ENCODE results near the gene ZBTB7B. TPM values are rescaled to one million over a fixed set of nuclear protein-coding genes. Genes with fewer than 3 reads are reported as not detected.

The ZBTB7B gene
- total and polyA plus RNA-seq, 9 of the 15 experiments (the other 6 are each of a cell fraction or from before 2014, with no cell fraction given): 0.04 to 46.5 (median 15.2) TPM

DNA sequence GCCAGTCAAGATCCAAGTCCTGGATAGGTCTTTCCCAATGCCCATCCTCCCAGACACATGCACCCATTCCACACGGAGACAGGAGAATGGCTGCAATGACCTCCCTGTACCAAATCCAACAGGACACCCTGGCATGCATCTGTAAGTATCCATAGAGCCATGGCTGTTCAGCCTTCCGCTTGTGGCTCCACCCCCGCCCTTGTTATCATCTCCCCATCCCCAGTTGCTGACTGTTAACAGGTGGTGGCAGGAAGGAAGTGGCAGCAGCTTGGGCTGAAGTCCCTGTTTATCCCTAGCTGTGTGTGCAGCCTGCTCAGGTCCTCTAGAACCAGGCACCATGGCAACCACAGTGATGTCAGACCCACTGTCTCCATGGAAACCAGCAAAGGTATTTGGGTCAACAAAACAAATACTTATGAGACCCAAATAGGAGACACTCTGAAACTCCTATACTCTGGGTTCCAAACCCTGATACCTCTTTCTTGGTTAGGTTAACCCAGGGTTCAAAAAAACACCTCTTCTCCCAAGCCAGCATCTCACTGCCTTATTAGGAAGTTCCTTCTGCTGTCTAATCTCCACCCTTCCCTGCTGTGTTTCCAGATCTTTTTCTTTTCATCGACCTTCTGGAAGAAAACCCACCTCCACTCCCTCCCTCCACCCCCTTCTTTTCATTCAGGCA, 47.4 kb upstream of the ZBTB7B start (continued):
- TF ChIP-seq ZNF217 (CRISPR knock-in tag; IDR thresholded peaks at IDR 0.05): no peak
- peak; percentile 16 for TF ChIP-seq ARHGAP35 (IDR thresholded peaks at IDR 0.05; ENCODE audit: partially characterized antibody)
- no peak for TF ChIP-seq TAF9B (IDR thresholded peaks at IDR 0.05; ENCODE audit: partially characterized antibody)
- peak; percentile 96 for TF ChIP-seq CTBP1 (IDR thresholded peaks at IDR 0.05; ENCODE audit: borderline replicate concordance)
- no peak for TF ChIP-seq PRMT5 (CRISPR knock-in tag; IDR thresholded peaks at IDR 0.05)
- TF ChIP-seq ZNF143 (CRISPR knock-in tag; IDR thresholded peaks at IDR 0.05): no peak
- peak; percentile 15 to 25; a peak in 1 of 4 replicates for TF ChIP-seq NRF1 (conservative IDR thresholded peaks at IDR 0.05 in 1 of 2, IDR thresholded peaks at IDR 0.05 in 1 of 2)
- TF ChIP-seq ZFX (CRISPR knock-in tag; IDR thresholded peaks at IDR 0.05): no peak
- no peak for TF ChIP-seq ZZZ3 (IDR thresholded peaks at IDR 0.05)
- TF ChIP-seq, protein P1, sequence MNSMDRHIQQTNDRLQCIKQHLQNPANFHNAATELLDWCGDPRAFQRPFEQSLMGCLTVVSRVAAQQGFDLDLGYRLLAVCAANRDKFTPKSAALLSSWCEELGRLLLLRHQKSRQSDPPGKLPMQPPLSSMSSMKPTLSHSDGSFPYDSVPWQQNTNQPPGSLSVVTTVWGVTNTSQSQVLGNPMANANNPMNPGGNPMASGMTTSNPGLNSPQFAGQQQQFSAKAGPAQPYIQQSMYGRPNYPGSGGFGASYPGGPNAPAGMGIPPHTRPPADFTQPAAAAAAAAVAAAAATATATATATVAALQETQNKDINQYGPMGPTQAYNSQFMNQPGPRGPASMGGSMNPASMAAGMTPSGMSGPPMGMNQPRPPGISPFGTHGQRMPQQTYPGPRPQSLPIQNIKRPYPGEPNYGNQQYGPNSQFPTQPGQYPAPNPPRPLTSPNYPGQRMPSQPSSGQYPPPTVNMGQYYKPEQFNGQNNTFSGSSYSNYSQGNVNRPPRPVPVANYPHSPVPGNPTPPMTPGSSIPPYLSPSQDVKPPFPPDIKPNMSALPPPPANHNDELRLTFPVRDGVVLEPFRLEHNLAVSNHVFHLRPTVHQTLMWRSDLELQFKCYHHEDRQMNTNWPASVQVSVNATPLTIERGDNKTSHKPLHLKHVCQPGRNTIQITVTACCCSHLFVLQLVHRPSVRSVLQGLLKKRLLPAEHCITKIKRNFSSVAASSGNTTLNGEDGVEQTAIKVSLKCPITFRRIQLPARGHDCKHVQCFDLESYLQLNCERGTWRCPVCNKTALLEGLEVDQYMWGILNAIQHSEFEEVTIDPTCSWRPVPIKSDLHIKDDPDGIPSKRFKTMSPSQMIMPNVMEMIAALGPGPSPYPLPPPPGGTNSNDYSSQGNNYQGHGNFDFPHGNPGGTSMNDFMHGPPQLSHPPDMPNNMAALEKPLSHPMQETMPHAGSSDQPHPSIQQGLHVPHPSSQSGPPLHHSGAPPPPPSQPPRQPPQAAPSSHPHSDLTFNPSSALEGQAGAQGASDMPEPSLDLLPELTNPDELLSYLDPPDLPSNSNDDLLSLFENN (IDR thresholded peaks at IDR 0.05; ENCODE audit: low read depth in 2 of 2, low read length in 2 of 2): no peak
- TF ChIP-seq, protein P2, sequence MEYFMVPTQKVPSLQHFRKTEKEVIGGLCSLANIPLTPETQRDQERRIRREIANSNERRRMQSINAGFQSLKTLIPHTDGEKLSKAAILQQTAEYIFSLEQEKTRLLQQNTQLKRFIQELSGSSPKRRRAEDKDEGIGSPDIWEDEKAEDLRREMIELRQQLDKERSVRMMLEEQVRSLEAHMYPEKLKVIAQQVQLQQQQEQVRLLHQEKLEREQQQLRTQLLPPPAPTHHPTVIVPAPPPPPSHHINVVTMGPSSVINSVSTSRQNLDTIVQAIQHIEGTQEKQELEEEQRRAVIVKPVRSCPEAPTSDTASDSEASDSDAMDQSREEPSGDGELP (CRISPR knock-in tag; IDR thresholded peaks at IDR 0.05; ENCODE audit: borderline replicate concordance): peak; percentile 79
- no peak for TF ChIP-seq ZFP36 (IDR thresholded peaks at IDR 0.05; ENCODE audit: low read depth, low read length, partially characterized antibody)
- no peak for TF ChIP-seq SP1 (CRISPR knock-in tag; IDR thresholded peaks at IDR 0.05)
- no peak for TF ChIP-seq ZNF766 (CRISPR knock-in tag; conservative IDR thresholded peaks at IDR 0.05)
- peak; percentile 49; the same call in 1 of the 2 replicates for TF ChIP-seq CBFA2T3 (IDR thresholded peaks at IDR 0.05)
- TF ChIP-seq ILK (tag; IDR thresholded peaks at IDR 0.05; ENCODE audit: borderline replicate concordance, low read depth): no peak
- TF ChIP-seq GATA2 (CRISPR knock-in tag; IDR thresholded peaks at IDR 0.05): no peak
- no peak for TF ChIP-seq ZNF507 (tag; conservative IDR thresholded peaks at IDR 0.05)
- TF ChIP-seq, protein P3, sequence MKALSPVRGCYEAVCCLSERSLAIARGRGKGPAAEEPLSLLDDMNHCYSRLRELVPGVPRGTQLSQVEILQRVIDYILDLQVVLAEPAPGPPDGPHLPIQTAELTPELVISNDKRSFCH (CRISPR knock-in tag; IDR thresholded peaks at IDR 0.05): no peak
- TF ChIP-seq, protein P3 (tag; IDR thresholded peaks at IDR 0.05): no peak
- TF ChIP-seq CBX5 (IDR thresholded peaks at IDR 0.05; ENCODE audit: borderline replicate concordance, low read depth): no peak
- no peak for TF ChIP-seq MEF2A (IDR thresholded peaks at IDR 0.05; ENCODE audit: control insufficient read depth, low read depth, low read length)
- TF ChIP-seq, protein P4, sequence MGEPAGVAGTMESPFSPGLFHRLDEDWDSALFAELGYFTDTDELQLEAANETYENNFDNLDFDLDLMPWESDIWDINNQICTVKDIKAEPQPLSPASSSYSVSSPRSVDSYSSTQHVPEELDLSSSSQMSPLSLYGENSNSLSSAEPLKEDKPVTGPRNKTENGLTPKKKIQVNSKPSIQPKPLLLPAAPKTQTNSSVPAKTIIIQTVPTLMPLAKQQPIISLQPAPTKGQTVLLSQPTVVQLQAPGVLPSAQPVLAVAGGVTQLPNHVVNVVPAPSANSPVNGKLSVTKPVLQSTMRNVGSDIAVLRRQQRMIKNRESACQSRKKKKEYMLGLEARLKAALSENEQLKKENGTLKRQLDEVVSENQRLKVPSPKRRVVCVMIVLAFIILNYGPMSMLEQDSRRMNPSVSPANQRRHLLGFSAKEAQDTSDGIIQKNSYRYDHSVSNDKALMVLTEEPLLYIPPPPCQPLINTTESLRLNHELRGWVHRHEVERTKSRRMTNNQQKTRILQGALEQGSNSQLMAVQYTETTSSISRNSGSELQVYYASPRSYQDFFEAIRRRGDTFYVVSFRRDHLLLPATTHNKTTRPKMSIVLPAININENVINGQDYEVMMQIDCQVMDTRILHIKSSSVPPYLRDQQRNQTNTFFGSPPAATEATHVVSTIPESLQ (CRISPR knock-in tag; IDR thresholded peaks at IDR 0.05): no peak

Measured in K562 (cell line).